Loucy (cell line): Measurements from ENCODE around the gene VMP1.

Experiments used
- H2AFZ ChIP-seq: fragments of 200-600 bp; sonication (generic); 2 replicates; pipeline ENCODE4 v1.6.0; 2016; ENCODE audit warnings: antibody characterized with exemption, mild to moderate bottlenecking, low read length, moderate library complexity
- H3F3A ChIP-seq: fragments of 200-600 bp; 2 replicates; pipeline ENCODE4 v1.6.0; 2016; ENCODE audit warnings: antibody characterized with exemption, low read depth, mild to moderate bottlenecking
- H3K27me3 ChIP-seq: fragments of 200-600 bp; sonication (generic); 2 replicates; pipeline ENCODE4 v1.6.1; 2014; ENCODE audit warnings: low read length, mild to moderate bottlenecking; ENCODE audit not compliant: insufficient read depth, poor library complexity, severe bottlenecking
- H3K36me3 ChIP-seq: fragments of 200-600 bp; sonication (generic); 2 replicates; pipeline ENCODE4 v1.6.1; 2016; ENCODE audit warnings: low read length; ENCODE audit not compliant: insufficient read depth
- H3K4me1 ChIP-seq: fragments of 200-600 bp; sonication (generic); 2 replicates; pipeline ENCODE4 v1.5.1; 2014; ENCODE audit warnings: low read length, mild to moderate bottlenecking; ENCODE audit not compliant: insufficient read depth, poor library complexity, severe bottlenecking
- H3K4me2 ChIP-seq: fragments of 200-600 bp; sonication (generic); 2 replicates; pipeline ENCODE4 v1.6.0; 2014; ENCODE audit warnings: antibody characterized with exemption, low read length, low read depth, mild to moderate bottlenecking; ENCODE audit not compliant: poor library complexity, severe bottlenecking
- H3K4me3 ChIP-seq: fragments of 200-600 bp; sonication (generic); 2 replicates; pipeline ENCODE4 v1.5.1; 2014; ENCODE audit warnings: low read length, mild to moderate bottlenecking, mixed read lengths; ENCODE audit not compliant: poor library complexity, severe bottlenecking
- H3K79me2 ChIP-seq: fragments of 200-600 bp; sonication (generic); 2 replicates; pipeline ENCODE4 v1.6.1; 2014; ENCODE audit warnings: low read length; ENCODE audit not compliant: insufficient read depth
- H3K9ac ChIP-seq: fragments of 200-600 bp; sonication (generic); 2 replicates; pipeline ENCODE4 v1.6.0; 2014; ENCODE audit warnings: mild to moderate bottlenecking, low read depth, low read length, moderate library complexity; ENCODE audit not compliant: poor library complexity, severe bottlenecking
- H3K9me2 ChIP-seq: fragments of 200-600 bp; sonication (generic); replicated peaks from 2 replicates; pipeline ENCODE4 v1.6.1; 2016; ENCODE audit warnings: low read depth, low read length, mixed read lengths
- H3K9me3 ChIP-seq: fragments of 200-600 bp; sonication (generic); 2 replicates; pipeline ENCODE4 v1.6.1; 2014; ENCODE audit warnings: mild to moderate bottlenecking, antibody characterized with exemption, low read length, low read depth; ENCODE audit not compliant: insufficient read depth
- H4K20me1 ChIP-seq: fragments of 200-600 bp; sonication (generic); 2 replicates; pipeline ENCODE4 v1.6.0; 2014; ENCODE audit warnings: antibody characterized with exemption, low read length, mild to moderate bottlenecking; ENCODE audit not compliant: insufficient read depth, poor library complexity, severe bottlenecking
- CTCF ChIP-seq: fragments of 200-600 bp; sonication (generic); conservative IDR thresholded peaks from 2 replicates; pipeline ENCODE4 v1.5.1; 2014; ENCODE audit warnings: mild to moderate bottlenecking, antibody characterized with exemption, low read length
- EZH2phosphoT487 ChIP-seq: fragments of 200-600 bp; IDR thresholded peaks from 2 replicates; pipeline ENCODE4 v1.6.1; 2018; ENCODE audit warnings: antibody characterized with exemption, mild to moderate bottlenecking, moderate library complexity, borderline replicate concordance

VMP1 gene

DNA sequence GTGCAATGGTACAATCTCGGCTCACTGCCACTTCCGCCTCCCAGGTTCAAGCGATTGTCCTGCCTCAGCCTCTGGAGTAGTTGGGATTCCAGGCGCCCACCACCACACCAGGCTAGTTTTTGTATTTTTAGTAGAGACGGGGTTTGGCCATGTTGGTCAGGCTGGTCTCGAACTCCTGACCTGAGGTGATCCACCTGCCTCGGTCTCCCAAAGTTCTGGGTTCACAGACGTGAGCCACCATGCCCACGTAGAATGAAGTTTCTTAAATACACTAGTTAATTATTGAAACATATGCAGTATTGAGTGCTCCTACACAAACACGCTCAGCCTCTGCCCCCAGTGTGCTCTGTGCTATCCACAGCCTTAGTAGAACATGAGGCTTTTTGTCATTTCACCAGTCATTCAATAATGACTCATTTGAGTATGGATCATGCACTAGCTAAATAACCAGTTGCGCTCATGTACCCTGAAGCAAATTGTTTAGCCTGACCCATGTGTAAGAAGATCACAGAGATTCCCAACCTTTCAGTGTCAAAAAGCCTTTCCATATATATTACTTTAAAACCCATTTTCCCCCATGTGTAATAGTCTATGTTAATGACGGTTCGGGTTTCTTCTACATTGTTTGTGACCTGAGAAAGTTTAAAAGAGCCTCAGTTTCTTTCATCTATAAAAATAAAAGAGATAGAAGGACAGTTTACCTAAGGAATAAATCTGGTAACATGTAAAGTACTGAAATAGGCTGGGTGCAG is 135.6 kb downstream of the VMP1 start:
- Histone ChIP-seq H3K9me2 (no peaks in the 10 kb centered on the region), H4K20me1 (peaks cover 28% of the 10 kb centered on the region), H2AFZ (no peak overlapping the region), H3K9ac (no peak overlapping the region), H3K4me2 (no peak overlapping the region), H3K27me3 (peaks cover 7% of the 10 kb centered on the region), H3K79me2 (peaks cover 42% of the 10 kb centered on the region), H3K9me3 (no peaks in the 10 kb centered on the region), H3K36me3 (peaks cover 22% of the 10 kb centered on the region), H3F3A (0 out of 2 replicates have a peak, but pooled peaks cover 3% of the 10 kb centered on the region), H3K4me3 (no peak overlapping the region), H3K4me1 (peaks cover 40% of the 10 kb centered on the region)
- TF ChIP-seq CTCF, result no peak
- TF ChIP-seq EZH2phosphoT487, result no peak

GRCh38 chr17:59844884-59845594 is 137.6 kb downstream of the VMP1 start:
- Histone ChIP-seq H3K36me3 (peaks cover 4% of the 10 kb centered on the region), H3K4me2 (no peak overlapping the region), H3F3A (peaks cover 3% of the 10 kb centered on the region; the same call in 1 of the 2 replicates), H3K9me2 (no peaks in the 10 kb centered on the region), H3K9me3 (no peaks in the 10 kb centered on the region), H4K20me1 (peaks cover 11% of the 10 kb centered on the region), H3K4me1 (peaks cover 27% of the 10 kb centered on the region), H3K27me3 (no peaks in the 10 kb centered on the region), H3K9ac (peak overlapping the region; percentile 32), H3K4me3 (no peak overlapping the region), H2AFZ (no peak overlapping the region), H3K79me2 (peaks cover 22% of the 10 kb centered on the region)
- TF ChIP-seq CTCF, result no peak
- no peak for TF ChIP-seq EZH2phosphoT487

- Histone ChIP-seq H3K79me2 (peaks cover 15% of the 10 kb centered on the region), H3K36me3 (no peaks in the 10 kb centered on the region), H3F3A (peaks cover 3% of the 10 kb centered on the region; the same call in 1 of the 2 replicates), H2AFZ (no peak overlapping the region), H3K9ac (peak overlapping the region; percentile 32), H3K9me2 (no peaks in the 10 kb centered on the region), H3K27me3 (no peaks in the 10 kb centered on the region), H3K9me3 (no peaks in the 10 kb centered on the region), H3K4me3 (peak overlapping the region; percentile 32), H3K4me2 (no peak overlapping the region), H3K4me1 (peaks cover 20% of the 10 kb centered on the region), H4K20me1 (peaks cover 3% of the 10 kb centered on the region)
- no peak for TF ChIP-seq CTCF
- no peak for TF ChIP-seq EZH2phosphoT487
These were observed 138.3 kb downstream of the VMP1 start for GRCh38 chr17:59845595-59846393.
